CD14-positive monocyte (primary cell): ENCODE measurements around the gene AHSG. TPM values are rescaled to one million over a fixed set of nuclear protein-coding genes. Genes with fewer than 3 reads are reported as not detected.

Experiments used
- DNase-seq, 3 donors: peaks; one replicate each; pipeline ENCODE4 v3.0.0-alpha.2; 2011 to 2022
- H2AFZ ChIP-seq: 2 replicates; pipeline ENCODE4 v1.6.0; 2012; ENCODE audit warnings: mild to moderate bottlenecking, low read depth, low read length, inconsistent platforms; ENCODE audit not compliant: insufficient read depth, poor library complexity, severe bottlenecking
- H3K27ac ChIP-seq, 2 donors: 1 replicate in 1 of 2; 2 replicates in 1 of 2; pipeline ENCODE4 v1.5.1; 2012 to 2013; ENCODE audit warnings: low read length in 2 of 2, control low read depth in 1 of 2, inconsistent platforms in 1 of 2, low read depth in 1 of 2, mild to moderate bottlenecking in 1 of 2
- H3K27me3 ChIP-seq, 2 donors: one replicate each; pipeline versions ENCODE4 v1.6.0 to v1.6.1; 2011 to 2013; ENCODE audit warnings: low read length in 2 of 2; ENCODE audit not compliant: control insufficient read depth in 2 of 2, insufficient read depth in 2 of 2
- H3K36me3 ChIP-seq, 2 donors: replicated peaks in 1 of 2; 1 replicate in 1 of 2; 2 replicates in 1 of 2; pipeline versions ENCODE4 v1.5.1 to v1.6.1; 2012 to 2013; ENCODE audit warnings: low read length in 2 of 2, control low read depth in 1 of 2, inconsistent platforms in 1 of 2, mild to moderate bottlenecking in 1 of 2; ENCODE audit not compliant: insufficient read depth in 2 of 2, control insufficient read depth in 1 of 2
- H3K4me1 ChIP-seq, 2 donors: 1 replicate in 1 of 2; 2 replicates in 1 of 2; pipeline versions ENCODE4 v1.5.1 to v1.6.1; 2012 to 2013; ENCODE audit warnings: low read length in 2 of 2, control low read depth in 1 of 2, inconsistent platforms in 1 of 2, mild to moderate bottlenecking in 1 of 2, moderate library complexity in 1 of 2; ENCODE audit not compliant: insufficient read depth in 2 of 2, control insufficient read depth in 1 of 2
- H3K4me2 ChIP-seq: replicated peaks from 2 replicates; pipeline ENCODE3; 2012; ENCODE audit warnings: low read length, moderate library complexity, mild to moderate bottlenecking; ENCODE audit not compliant: poor library complexity, severe bottlenecking; ENCODE audit errors: extremely low read depth
- H3K4me3 ChIP-seq, 3 experiments: fragments of 200-600 bp in 1 of 3; sonication (generic) in 1 of 3; replicated peaks in 1 of 3; 1 replicate in 2 of 3; 2 replicates in 1 of 3; pipeline ENCODE4 v1.5.1; 2011 to 2013; ENCODE audit warnings: low read length in 3 of 3, mild to moderate bottlenecking in 3 of 3, control low read depth in 2 of 3, low read depth in 2 of 3, inconsistent platforms in 1 of 3, moderate library complexity in 1 of 3
- H3K79me2 ChIP-seq: 2 replicates; pipeline ENCODE4 v1.6.0; 2012; ENCODE audit warnings: mild to moderate bottlenecking, control low read depth, inconsistent platforms, low read length, moderate library complexity; ENCODE audit not compliant: insufficient read depth
- H3K9ac ChIP-seq: 2 replicates; pipeline ENCODE4 v1.6.0; 2017; ENCODE audit warnings: low read length, mild to moderate bottlenecking; ENCODE audit not compliant: insufficient read depth, poor library complexity, severe bottlenecking
- H3K9me3 ChIP-seq, 2 donors: replicated peaks in 1 of 2; 1 replicate in 1 of 2; 2 replicates in 1 of 2; pipeline versions ENCODE4 v1.5.1 to v1.6.1; 2012 to 2013; ENCODE audit warnings: low read length in 2 of 2, control low read depth in 1 of 2; ENCODE audit not compliant: control insufficient read depth in 1 of 2, insufficient read depth in 1 of 2
- H4K20me1 ChIP-seq: 2 replicates; pipeline ENCODE4 v1.6.0; 2012; ENCODE audit warnings: mild to moderate bottlenecking, low read length, control low read depth, moderate library complexity; ENCODE audit not compliant: insufficient read depth
- H3K27ac Mint-ChIP-seq, 7 donors: one replicate each; pipeline ENCODE4 v1.8.0; 2020; ENCODE audit warnings: mild to moderate bottlenecking in 7 of 7, mixed read lengths in 7 of 7, moderate library complexity in 6 of 7, inconsistent platforms in 2 of 7
- H3K27me3 Mint-ChIP-seq, 3 donors: one replicate each; pipeline ENCODE4 v1.8.0; 2021 to 2022; ENCODE audit warnings: low read depth in 3 of 3, mild to moderate bottlenecking in 3 of 3, mixed read lengths in 3 of 3, moderate library complexity in 3 of 3, inconsistent platforms in 1 of 3
- H3K36me3 Mint-ChIP-seq, 2 donors: one replicate each; pipeline ENCODE4 v1.8.0; 2020; ENCODE audit warnings: mixed read lengths in 2 of 2, inconsistent platforms in 1 of 2, mild to moderate bottlenecking in 1 of 2
- H3K4me1 Mint-ChIP-seq: one replicate; pipeline ENCODE4 v1.8.0; 2020; ENCODE audit warnings: mild to moderate bottlenecking, mixed read lengths
- H3K4me3 Mint-ChIP-seq, 2 donors: one replicate each; pipeline ENCODE4 v1.8.0; 2020; ENCODE audit warnings: mild to moderate bottlenecking in 2 of 2, mixed read lengths in 2 of 2, moderate library complexity in 1 of 2
- H3K9me3 Mint-ChIP-seq, 7 donors: one replicate each; pipeline ENCODE4 v1.8.0; 2020 to 2022; ENCODE audit warnings: mixed read lengths in 7 of 7, mild to moderate bottlenecking in 6 of 7, moderate library complexity in 6 of 7, inconsistent platforms in 2 of 7
- WGBS: methylation state at CpG from one replicate; pipeline ENCODE4 v1.1.5; 2013; ENCODE audit warnings: missing lambda C conversion rate; ENCODE audit not compliant: insufficient coverage; 5-methylcytosine and 5-hydroxymethylcytosine counted together
- intact Hi-C, 2 donors: fragments of 100-400 bp; cut with micrococcal nuclease; formaldehyde crosslinking; loops; one replicate each; pipeline versions ENCODE4 v1.15.0 to v1.15.1; 2023
- polyA plus RNA-seq, 3 donors: library from polyadenylated mRNA; depleted of rRNA in 1 of 3; unstranded in 2 of 3; stranded (reverse) in 1 of 3; fragments of 300-500 nt in 2 of 3; fragments of >200 nt in 1 of 3; fragmentation: Illumina TruSeq in 2 of 3; gene quantifications; 1 replicate in 2 of 3; 2 replicates in 1 of 3; pipeline ENCODE4 v1.2.3, GENCODE V29; 2012 to 2021
- TF ChIP-seq, protein P1 (sequence below): fragments of 200-600 bp; IDR thresholded peaks from one replicate; pipeline ENCODE4 v1.8.0; 2022; ENCODE audit warnings: antibody characterized with exemption, mild to moderate bottlenecking

The AHSG gene
- polyA plus RNA-seq, 3 donors, result not detected

GRCh38 chr3:186609247-186609868 lies 3.5 kb upstream of the AHSG start:
- 78% methylated on average over 3 of the region's 8 CpGs for WGBS

GRCh38 chr3:186612065-186612464 lies 795 bp upstream of the AHSG start:
- H3K9me3 Mint-ChIP-seq, result peaks cover 0 to 2% (median 0%) of the 10 kb centered on the region in 7 donors
- H3K4me1 Mint-ChIP-seq, result peaks cover 12% of the 10 kb centered on the region
- no peak overlapping the region for H3K27ac ChIP-seq
- H4K20me1 ChIP-seq, result no peaks in the 10 kb centered on the region
- H3K4me2 ChIP-seq, result no peak overlapping the region
- no peak overlapping the region for H3K27ac Mint-ChIP-seq
- no peak overlapping the region for H3K4me3 ChIP-seq
- H3K27me3 ChIP-seq, result peaks cover 8 to 22% of the 10 kb centered on the region in 2 donors
- no peak overlapping the region for H3K9ac ChIP-seq
- peaks cover 4 to 6% of the 10 kb centered on the region in 2 donors for H3K4me1 ChIP-seq
- WGBS, result 95% methylated on average over 4 of the region's 5 CpGs
- intact Hi-C loops, result loop anchor here in 1 of 2 donors (10.0 kb wide), 1 partner anchor 627 kb away; no protein-coding TSS in a partner anchor
- no peak overlapping the region for H3K4me3 Mint-ChIP-seq
- H3K36me3 ChIP-seq, result no peaks in the 10 kb centered on the region
- TF ChIP-seq, protein P1, sequence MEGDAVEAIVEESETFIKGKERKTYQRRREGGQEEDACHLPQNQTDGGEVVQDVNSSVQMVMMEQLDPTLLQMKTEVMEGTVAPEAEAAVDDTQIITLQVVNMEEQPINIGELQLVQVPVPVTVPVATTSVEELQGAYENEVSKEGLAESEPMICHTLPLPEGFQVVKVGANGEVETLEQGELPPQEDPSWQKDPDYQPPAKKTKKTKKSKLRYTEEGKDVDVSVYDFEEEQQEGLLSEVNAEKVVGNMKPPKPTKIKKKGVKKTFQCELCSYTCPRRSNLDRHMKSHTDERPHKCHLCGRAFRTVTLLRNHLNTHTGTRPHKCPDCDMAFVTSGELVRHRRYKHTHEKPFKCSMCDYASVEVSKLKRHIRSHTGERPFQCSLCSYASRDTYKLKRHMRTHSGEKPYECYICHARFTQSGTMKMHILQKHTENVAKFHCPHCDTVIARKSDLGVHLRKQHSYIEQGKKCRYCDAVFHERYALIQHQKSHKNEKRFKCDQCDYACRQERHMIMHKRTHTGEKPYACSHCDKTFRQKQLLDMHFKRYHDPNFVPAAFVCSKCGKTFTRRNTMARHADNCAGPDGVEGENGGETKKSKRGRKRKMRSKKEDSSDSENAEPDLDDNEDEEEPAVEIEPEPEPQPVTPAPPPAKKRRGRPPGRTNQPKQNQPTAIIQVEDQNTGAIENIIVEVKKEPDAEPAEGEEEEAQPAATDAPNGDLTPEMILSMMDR, result no peak
- no peaks in the 10 kb centered on the region for H3K36me3 Mint-ChIP-seq
- H3K9me3 ChIP-seq, result no peaks in the 10 kb centered on the region
- H3K27me3 Mint-ChIP-seq, result peaks cover 18 to 30% (median 23%) of the 10 kb centered on the region in 3 donors
- H3K79me2 ChIP-seq, result no peaks in the 10 kb centered on the region
- H2AFZ ChIP-seq, result no peak overlapping the region
- DNase-seq, result no peak

More at GRCh38 chr3:186609247-186609868, 3.5 kb upstream of the AHSG start:
- Mint-ChIP-seq H3K36me3 (no peaks in the 10 kb centered on the region), H3K27me3 (peaks cover 9 to 18% (median 16%) of the 10 kb centered on the region in 3 donors), H3K27ac (no peak overlapping the region), H3K9me3 (peaks cover 0 to 2% (median 0%) of the 10 kb centered on the region in 7 donors), H3K4me3 (no peak overlapping the region), H3K4me1 (peaks cover 1% of the 10 kb centered on the region)
- H3K4me1 ChIP-seq, result no peaks in the 10 kb centered on the region
- H3K4me3 ChIP-seq, result no peak overlapping the region
- H3K27ac ChIP-seq, result no peak overlapping the region
- no peaks in the 10 kb centered on the region for H3K36me3 ChIP-seq
- no peak overlapping the region for H2AFZ ChIP-seq
- peaks cover 4 to 11% of the 10 kb centered on the region in 2 donors for H3K27me3 ChIP-seq
- DNase-seq, result no peak
- H3K4me2 ChIP-seq, result no peak overlapping the region
- no peaks in the 10 kb centered on the region for H3K9me3 ChIP-seq
- no peaks in the 10 kb centered on the region for H4K20me1 ChIP-seq
- H3K79me2 ChIP-seq, result no peaks in the 10 kb centered on the region
- TF ChIP-seq, protein P1, result no peak
- intact Hi-C loops, result no loop called here
- H3K9ac ChIP-seq, result no peak overlapping the region
